Astrocyte of the cerebellum (primary cell): ENCODE measurements around the gene SPATA13.

ENCODE experiments used
- DNase-seq: peaks from one replicate; pipeline ENCODE4 v3.0.0-alpha.2; 2011; ENCODE audit warnings: low read depth
- H3K4me3 ChIP-seq: 2 replicates; pipeline ENCODE4 v1.5.1; 2011; ENCODE audit warnings: mild to moderate bottlenecking, low read depth, low read length, moderate library complexity
- CTCF ChIP-seq: IDR thresholded peaks from 2 replicates; pipeline ENCODE4 v1.5.1; 2012; ENCODE audit warnings: low read length, low read depth, moderate library complexity, mild to moderate bottlenecking; ENCODE audit errors: missing control alignments
- in situ Hi-C: cut with HindIII; loops from 2 replicates; pipeline ENCODE4 v1.10.0; 2017; ENCODE audit warnings: low sequenced_read_pairs

Gene SPATA13

GRCh38 chr13:24146961-24147569 is 13.5 kb upstream of the SPATA13 start:
- in situ Hi-C loops: no loop called here
- no peak overlapping the region for H3K4me3 ChIP-seq
- TF ChIP-seq CTCF: no peak
- no peak for DNase-seq

- in situ Hi-C loops: no loop called here
- no peak overlapping the region for H3K4me3 ChIP-seq
- no peak for TF ChIP-seq CTCF
- DNase-seq: no peak
Observed at GRCh38 chr13:24147570-24147963, 13.0 kb upstream of the SPATA13 start.

- in situ Hi-C loops: no loop called here
- peak; percentile 37 for TF ChIP-seq CTCF
- DNase-seq: peak; percentile 96
- H3K4me3 ChIP-seq: no peak overlapping the region
Observed at GRCh38 chr13:24148414-24149235, 11.9 kb upstream of the SPATA13 start.

- TF ChIP-seq CTCF: no peak
- in situ Hi-C loops: no loop called here
- peak; percentile 47 for DNase-seq
- H3K4me3 ChIP-seq: no peak overlapping the region
Observed at GRCh38 chr13:24149246-24150032, 11.1 kb upstream of the SPATA13 start.

- DNase-seq: no peak
Observed at GRCh38 chr13:24150572-24150971, 9.9 kb upstream of the SPATA13 start.

GRCh38 chr13:24151864-24152263 is 8.7 kb upstream of the SPATA13 start:
- in situ Hi-C loops: no loop called here
- no peak for TF ChIP-seq CTCF
- no peak for DNase-seq
- no peak overlapping the region for H3K4me3 ChIP-seq

More at GRCh38 chr13:24150572-24150971, 9.9 kb upstream of the SPATA13 start:
- TF ChIP-seq CTCF: no peak
- H3K4me3 ChIP-seq: no peak overlapping the region
- in situ Hi-C loops: no loop called here
